ENCODE results near the gene DNAAF8.

DNAAF8 gene

GRCh38 chr16:4728676-4729075, 5.7 kb upstream of the DNAAF8 start:
- Histone ChIP-seq H3K9me2 (replicated peaks; ENCODE audit: control insufficient read depth, low read length) (no peaks in the 10 kb centered on the region), H3K4me3 (ENCODE audit: low read length) (no peak overlapping the region), H3K79me2 (ENCODE audit: control insufficient read depth, low read length) (peaks cover 13% of the 10 kb centered on the region), H4K20me1 (ENCODE audit: control insufficient read depth, insufficient read depth, low read depth, low read length) (no peaks in the 10 kb centered on the region), H3K4me1 (ENCODE audit: control insufficient read depth, low read length) (no peaks in the 10 kb centered on the region; the same call in 1 of the 2 replicates), H3K9me3 (ENCODE audit: control insufficient read depth, insufficient read depth, low read length) (no peaks in the 10 kb centered on the region), H3F3A (ENCODE audit: control insufficient read depth, insufficient read depth) (no peaks in the 10 kb centered on the region), H3K4me2 (ENCODE audit: low read length) (no peak overlapping the region), H3K36me3 (ENCODE audit: control insufficient read depth, low read length) (peaks cover 7% of the 10 kb centered on the region; the same call in 1 of the 2 replicates), H3K27me3 (ENCODE audit: control insufficient read depth, low read length) (no peaks in the 10 kb centered on the region), H3K27ac (ENCODE audit: low read depth, low read length) (no peak overlapping the region)
- TF ChIP-seq CTCF (IDR thresholded peaks at IDR 0.05; ENCODE audit: low read depth, low read length, poor library complexity, severe bottlenecking) (no peak), EZH2phosphoT487 (IDR thresholded peaks at IDR 0.05; ENCODE audit: borderline replicate concordance, low read length) (no peak)

- Histone ChIP-seq H3K36me3 (ENCODE audit: control insufficient read depth, low read length) (peaks cover 7% of the 10 kb centered on the region; the same call in 1 of the 2 replicates), H3K9me2 (replicated peaks; ENCODE audit: control insufficient read depth, low read length) (no peaks in the 10 kb centered on the region), H3F3A (ENCODE audit: control insufficient read depth, insufficient read depth) (no peaks in the 10 kb centered on the region), H3K4me2 (ENCODE audit: low read length) (no peak overlapping the region), H4K20me1 (ENCODE audit: control insufficient read depth, insufficient read depth, low read depth, low read length) (no peaks in the 10 kb centered on the region), H3K27ac (ENCODE audit: low read depth, low read length) (no peak overlapping the region), H3K27me3 (ENCODE audit: control insufficient read depth, low read length) (no peaks in the 10 kb centered on the region), H3K4me3 (ENCODE audit: low read length) (no peak overlapping the region), H3K4me1 (ENCODE audit: control insufficient read depth, low read length) (peaks cover under 1% of the 10 kb centered on the region), H3K79me2 (ENCODE audit: control insufficient read depth, low read length) (peaks cover 15% of the 10 kb centered on the region), H3K9me3 (ENCODE audit: control insufficient read depth, insufficient read depth, low read length) (no peaks in the 10 kb centered on the region)
- TF ChIP-seq EZH2phosphoT487 (IDR thresholded peaks at IDR 0.05; ENCODE audit: borderline replicate concordance, low read length): no peak
- no peak for TF ChIP-seq CTCF (IDR thresholded peaks at IDR 0.05; ENCODE audit: low read depth, low read length, poor library complexity, severe bottlenecking)
These were observed 4.5 kb upstream of the DNAAF8 start for GRCh38 chr16:4729876-4730275.

GRCh38 chr16:4733211-4733742, 1.1 kb upstream of the DNAAF8 start:
- Histone ChIP-seq H3K4me1 (ENCODE audit: control insufficient read depth, low read length) (peaks cover 7% of the 10 kb centered on the region), H3K9me3 (ENCODE audit: control insufficient read depth, insufficient read depth, low read length) (no peaks in the 10 kb centered on the region), H3K27ac (ENCODE audit: low read depth, low read length) (no peak overlapping the region), H3K27me3 (ENCODE audit: control insufficient read depth, low read length) (no peaks in the 10 kb centered on the region), H3F3A (ENCODE audit: control insufficient read depth, insufficient read depth) (no peaks in the 10 kb centered on the region), H4K20me1 (ENCODE audit: control insufficient read depth, insufficient read depth, low read depth, low read length) (no peaks in the 10 kb centered on the region), H3K4me2 (ENCODE audit: low read length) (peak overlapping the region; percentile 71), H3K79me2 (ENCODE audit: control insufficient read depth, low read length) (peaks cover 15% of the 10 kb centered on the region), H3K9me2 (replicated peaks; ENCODE audit: control insufficient read depth, low read length) (no peaks in the 10 kb centered on the region), H3K4me3 (ENCODE audit: low read length) (peak overlapping the region; percentile 84), H3K36me3 (ENCODE audit: control insufficient read depth, low read length) (no peaks in the 10 kb centered on the region)
- TF ChIP-seq EZH2phosphoT487 (IDR thresholded peaks at IDR 0.05; ENCODE audit: borderline replicate concordance, low read length): no peak
- no peak for TF ChIP-seq CTCF (IDR thresholded peaks at IDR 0.05; ENCODE audit: low read depth, low read length, poor library complexity, severe bottlenecking)

Measured in DOHH2 (cell line).